Pericardium fibroblast (primary cell): Measurements from ENCODE around the gene TTC21B. TPM values are rescaled to one million over a fixed set of nuclear protein-coding genes. Genes with fewer than 3 reads are reported as not detected.

Experiments used
- total RNA-seq: library from RNA; depleted of rRNA; stranded (reverse); fragments of >200 nt; gene quantifications from 2 replicates; pipeline ENCODE4 v1.2.3, GENCODE V29; 2015

Gene TTC21B
- 9.7 and 14.0 TPM in 2 replicates for total RNA-seq

DNA sequence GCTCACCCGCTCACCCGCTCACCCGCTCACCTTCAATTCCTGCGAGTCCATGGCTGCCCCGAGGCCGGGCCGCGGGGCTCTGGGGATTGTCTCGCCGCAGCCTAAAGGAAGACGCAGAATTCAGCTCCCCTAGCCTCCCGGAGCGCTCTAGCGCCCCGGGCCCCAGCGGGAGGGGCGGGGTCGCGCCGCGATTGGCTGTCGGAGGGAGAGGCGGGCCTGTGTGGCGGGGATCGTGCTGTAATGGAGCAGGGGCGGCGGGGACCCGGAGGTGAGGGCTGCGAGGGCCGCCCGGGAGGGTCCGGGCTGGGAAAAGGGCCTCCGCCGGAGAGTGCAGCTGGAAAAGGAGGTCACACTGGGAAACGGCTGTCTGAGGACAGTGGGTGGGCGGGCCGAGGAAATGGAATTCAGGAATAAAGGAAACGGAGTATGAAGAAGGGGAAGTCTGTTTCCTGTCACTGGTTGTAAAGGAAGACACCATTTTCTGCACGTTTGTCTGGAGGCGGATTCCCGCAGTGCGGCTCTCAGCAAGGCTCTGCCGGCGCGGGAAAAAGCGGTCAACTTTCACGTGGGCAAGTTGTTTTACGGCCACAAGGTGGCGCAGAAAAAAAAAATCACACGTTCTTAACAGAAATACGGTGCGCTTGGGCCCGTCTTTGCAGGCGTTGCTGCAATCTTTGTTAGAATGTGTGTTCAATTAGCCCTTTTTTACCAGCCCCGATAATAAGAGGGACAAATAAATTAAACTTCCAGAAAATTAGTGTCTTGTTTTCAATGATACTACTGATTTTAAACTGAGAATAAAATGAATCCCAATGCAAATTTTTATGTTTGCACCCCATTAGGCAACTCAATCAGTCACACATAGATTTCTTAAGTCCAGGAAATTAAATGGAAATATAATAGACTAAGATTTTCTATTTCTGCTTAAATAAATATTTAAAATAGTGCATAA lies at the start of gene TTC21B:
TSS of gene TTC21B (minus strand) at position 122 of the 952 bp plus-strand sequence. CDS start at position 51, 71 bp downstream.

Other genes starting within 250 kb of the TTC21B start
- 0.09 TPM in 1 of 2 replicates, not detected in the other for gene GALNT3, start 159.5 kb downstream of the TTC21B start, total RNA-seq
- not detected in 2 replicates for gene SCN1A, start 174.2 kb upstream of the TTC21B start, total RNA-seq